Left forelimb (tissue), 1 donor: ENCODE measurements around the gene ZNF79.

Experiments
- DNase-seq: peaks from one replicate; pipeline ENCODE4 v3.0.0-alpha.2; 2018; ENCODE audit warnings: low spot score

ZNF79 gene

GRCh38 chr9:127428348-127428747 is 4.2 kb downstream of the ZNF79 start:
- no peak for DNase-seq

GRCh38 chr9:127430415-127430814 is 6.2 kb downstream of the ZNF79 start:
- no peak for DNase-seq

GRCh38 chr9:127437497-127438264 is 13.5 kb downstream of the ZNF79 start:
- no peak for DNase-seq

- no peak for DNase-seq
These were observed 14.2 kb downstream of the ZNF79 start for GRCh38 chr9:127438394-127438793.

- DNase-seq = no peak
These were observed 20.2 kb downstream of the ZNF79 start for GRCh38 chr9:127444283-127444920.

GRCh38 chr9:127444921-127445850 is 21.0 kb downstream of the ZNF79 start:
- no peak for DNase-seq

GRCh38 chr9:127445851-127446712 is 21.9 kb downstream of the ZNF79 start:
- DNase-seq = no peak

- no peak for DNase-seq
These were observed 22.7 kb downstream of the ZNF79 start for GRCh38 chr9:127446713-127447415.

GRCh38 chr9:127447416-127448111 is 23.4 kb downstream of the ZNF79 start:
- no peak for DNase-seq

GRCh38 chr9:127448112-127448805 is 24.1 kb downstream of the ZNF79 start:
- DNase-seq = no peak

GRCh38 chr9:127449332-127449966 is 25.3 kb downstream of the ZNF79 start:
- DNase-seq = no peak

- DNase-seq = no peak
These were observed 26.1 kb downstream of the ZNF79 start for GRCh38 chr9:127450243-127450760.

- DNase-seq = peak; percentile 99
These were observed 26.8 kb downstream of the ZNF79 start, which contains the start of the genes LRSAM1 and RPL12 for GRCh38 chr9:127450830-127451607. LRSAM1 (plus strand) TSS chr9:127451510; CDS start chr9:127454528, 3,018 bp downstream. RPL12 (minus strand) TSS chr9:127451406; CDS start chr9:127451317, 89 bp downstream.

GRCh38 chr9:127451608-127451857 is 27.4 kb downstream of the ZNF79 start:
- DNase-seq = no peak

GRCh38 chr9:127451858-127452656 is 27.9 kb downstream of the ZNF79 start:
- DNase-seq = peak; percentile 73

GRCh38 chr9:127452691-127453090 is 28.5 kb downstream of the ZNF79 start:
- DNase-seq = no peak

GRCh38 chr9:127455324-127455992 is 31.3 kb downstream of the ZNF79 start:
- DNase-seq = no peak
